ENCODE results near the gene BAZ2B.

GRCh38 chr2:159505196-159505595 is 111.2 kb downstream of the BAZ2B start:
- TF ChIP-seq POLR2A (IDR thresholded peaks at IDR 0.05) (no peak), CTCF (IDR thresholded peaks at IDR 0.05) (no peak), POLR2AphosphoS5 (IDR thresholded peaks at IDR 0.05) (no peak)
